Ramos (cell line): ENCODE results near the gene GOLGA2.

ENCODE experiments used
- in situ Hi-C: fragments of 300-500 bp; cut with MboI; formaldehyde crosslinking; loops from one replicate; pipeline ENCODE4 v1.14.3; 2022; ENCODE audit warnings: low sequenced_read_pairs; ENCODE audit not compliant: unreplicated experiment

Gene GOLGA2

GRCh38 chr9:128218518-128219389 is 57.1 kb downstream of the GOLGA2 start:
- in situ Hi-C loops, result no loop called here

- in situ Hi-C loops, result no loop called here
Measured at GRCh38 chr9:128218172-128218517, 57.7 kb downstream of the GOLGA2 start.

GRCh38 chr9:128216781-128217553 is 58.8 kb downstream of the GOLGA2 start:
- in situ Hi-C loops, result no loop called here

- in situ Hi-C loops, result no loop called here
Measured at GRCh38 chr9:128215491-128216409, 60.1 kb downstream of the GOLGA2 start.

- in situ Hi-C loops, result no loop called here
Measured at GRCh38 chr9:128214571-128215490, 61.0 kb downstream of the GOLGA2 start.

- in situ Hi-C loops, result no loop called here
Measured at GRCh38 chr9:128213746-128214497, 61.9 kb downstream of the GOLGA2 start.

GRCh38 chr9:128211981-128212281 is 63.9 kb downstream of the GOLGA2 start:
- in situ Hi-C loops, result no loop called here

GRCh38 chr9:128211186-128211980 is 64.4 kb downstream of the GOLGA2 start:
- in situ Hi-C loops, result no loop called here

GRCh38 chr9:128208946-128209669 is 66.7 kb downstream of the GOLGA2 start:
- in situ Hi-C loops, result no loop called here

- in situ Hi-C loops, result no loop called here
Measured at GRCh38 chr9:128208386-128208785, 67.4 kb downstream of the GOLGA2 start.

GRCh38 chr9:128206916-128207910 is 68.6 kb downstream of the GOLGA2 start:
- in situ Hi-C loops, result no loop called here

GRCh38 chr9:128206484-128206883 is 69.3 kb downstream of the GOLGA2 start:
- in situ Hi-C loops, result no loop called here
